Fibroblast of pulmonary artery (primary cell): ENCODE measurements around the gene RFNG.

Experiments used
- DNase-seq: peaks from one replicate; pipeline ENCODE4 v3.0.0-alpha.2; 2010; ENCODE audit warnings: low read depth
- H3K4me3 ChIP-seq: replicated peaks from 2 replicates; pipeline ENCODE4 v1.5.1; 2011; ENCODE audit warnings: low read depth, mild to moderate bottlenecking, control low read depth, low read length, moderate library complexity
- TF ChIP-seq, protein P1 (sequence below): IDR thresholded peaks from 2 replicates; pipeline ENCODE4 v1.5.1; 2011; ENCODE audit warnings: mild to moderate bottlenecking, control low read depth, low read length, inconsistent platforms; ENCODE audit errors: missing control alignments

Gene RFNG

DNA sequence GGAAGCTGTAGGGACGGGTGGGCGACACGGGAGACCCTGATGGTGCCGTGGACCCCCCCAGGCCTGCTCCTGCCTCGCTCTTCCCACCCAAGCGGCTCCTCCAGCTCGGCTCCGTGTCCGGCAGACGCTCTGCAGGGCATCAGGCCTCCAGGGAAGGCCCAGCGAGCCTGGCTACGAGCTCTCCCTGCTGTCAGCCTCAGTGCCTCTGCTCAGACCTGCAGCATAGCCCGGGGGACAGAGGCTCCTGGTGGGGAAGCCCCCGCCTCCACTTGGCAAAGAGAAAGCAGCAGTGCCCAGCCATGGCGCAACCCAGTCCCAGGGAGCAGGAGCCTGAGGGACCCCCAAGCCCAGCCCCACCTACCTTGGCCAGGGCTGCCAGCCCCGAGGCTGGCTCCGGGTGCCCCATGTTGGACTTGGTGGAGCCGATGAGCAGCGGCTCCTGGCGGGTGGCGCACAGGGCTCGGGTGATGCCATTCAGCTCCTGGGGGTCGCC, 40.5 kb upstream of the RFNG start:
- TF ChIP-seq, protein P1, sequence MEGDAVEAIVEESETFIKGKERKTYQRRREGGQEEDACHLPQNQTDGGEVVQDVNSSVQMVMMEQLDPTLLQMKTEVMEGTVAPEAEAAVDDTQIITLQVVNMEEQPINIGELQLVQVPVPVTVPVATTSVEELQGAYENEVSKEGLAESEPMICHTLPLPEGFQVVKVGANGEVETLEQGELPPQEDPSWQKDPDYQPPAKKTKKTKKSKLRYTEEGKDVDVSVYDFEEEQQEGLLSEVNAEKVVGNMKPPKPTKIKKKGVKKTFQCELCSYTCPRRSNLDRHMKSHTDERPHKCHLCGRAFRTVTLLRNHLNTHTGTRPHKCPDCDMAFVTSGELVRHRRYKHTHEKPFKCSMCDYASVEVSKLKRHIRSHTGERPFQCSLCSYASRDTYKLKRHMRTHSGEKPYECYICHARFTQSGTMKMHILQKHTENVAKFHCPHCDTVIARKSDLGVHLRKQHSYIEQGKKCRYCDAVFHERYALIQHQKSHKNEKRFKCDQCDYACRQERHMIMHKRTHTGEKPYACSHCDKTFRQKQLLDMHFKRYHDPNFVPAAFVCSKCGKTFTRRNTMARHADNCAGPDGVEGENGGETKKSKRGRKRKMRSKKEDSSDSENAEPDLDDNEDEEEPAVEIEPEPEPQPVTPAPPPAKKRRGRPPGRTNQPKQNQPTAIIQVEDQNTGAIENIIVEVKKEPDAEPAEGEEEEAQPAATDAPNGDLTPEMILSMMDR: no peak
- no peak for DNase-seq
- H3K4me3 ChIP-seq: no peak overlapping the region

DNA sequence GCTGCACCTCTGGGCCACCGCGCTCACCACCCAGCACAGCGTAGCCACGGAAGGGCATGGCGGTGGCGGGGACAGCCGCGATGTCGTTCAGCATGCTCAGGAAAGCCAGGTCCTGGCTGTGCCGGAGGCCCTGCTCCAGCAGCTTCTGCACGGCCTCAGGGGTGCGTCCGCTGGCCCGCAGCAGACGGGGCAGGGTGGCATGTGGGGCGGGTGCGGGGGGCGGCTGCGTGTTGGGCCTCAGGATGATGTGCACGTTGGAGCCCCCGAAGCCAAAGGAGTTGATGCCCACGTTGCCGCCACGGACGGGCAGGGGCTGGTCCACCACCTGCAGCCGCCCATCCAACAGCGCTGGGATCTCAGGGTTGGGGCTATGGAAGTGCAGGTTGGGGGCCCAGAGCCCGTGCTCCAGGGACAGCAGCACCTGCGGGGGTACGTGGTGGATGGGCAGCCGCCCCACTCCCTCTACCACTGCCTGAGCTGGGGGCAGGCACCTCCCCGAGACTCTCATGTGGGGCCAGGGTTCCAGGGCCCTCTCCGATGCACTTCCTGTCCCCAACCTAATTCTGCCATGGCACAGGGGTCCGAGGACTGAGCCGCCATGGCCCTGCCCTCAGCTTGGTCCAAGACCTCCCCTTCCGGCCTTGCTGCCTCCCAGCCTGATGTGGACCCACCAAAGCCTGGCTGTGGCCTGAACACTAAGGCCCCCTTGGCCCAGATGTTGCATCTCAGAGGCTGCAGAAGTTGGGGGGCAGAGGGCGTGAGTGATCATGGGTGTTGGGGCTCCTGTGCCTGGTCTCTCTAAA, 39.9 kb upstream of the RFNG start:
- TF ChIP-seq, protein P1: no peak
- DNase-seq: no peak
- H3K4me3 ChIP-seq: no peak overlapping the region

DNA sequence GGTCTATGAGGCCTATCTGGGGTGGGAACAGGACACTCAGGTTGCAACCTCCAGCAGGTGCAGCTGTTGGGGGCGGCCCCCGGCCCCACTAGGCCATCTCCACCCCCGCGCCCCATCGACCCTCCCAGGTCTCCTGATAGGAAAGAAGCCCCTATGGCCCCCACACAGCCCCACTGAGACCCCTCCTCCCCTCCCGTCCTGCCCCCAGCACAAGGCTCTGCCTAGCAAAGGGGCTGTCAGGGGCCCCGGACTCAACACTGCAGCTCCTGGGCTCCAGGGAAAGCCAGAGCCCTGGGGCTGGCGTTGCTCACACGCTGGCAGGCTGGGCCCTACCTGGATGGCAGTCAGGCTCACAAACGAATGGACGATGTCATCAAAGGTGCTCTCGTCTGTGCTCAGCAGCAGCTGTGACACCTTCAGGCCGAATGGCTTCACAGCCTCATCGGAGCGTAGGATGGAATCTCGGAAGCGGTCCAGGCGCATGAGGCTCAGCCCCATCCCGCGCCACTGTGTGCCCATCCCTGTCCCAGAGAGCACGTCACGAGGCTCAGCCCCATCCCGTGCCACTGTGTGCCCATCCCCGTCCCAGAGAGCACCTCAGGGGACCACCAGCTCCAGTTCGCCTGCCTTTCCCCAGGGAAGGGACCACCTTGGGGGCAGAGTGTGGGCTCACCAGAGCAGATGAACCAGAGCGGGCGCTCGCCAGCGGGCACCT, 39.1 kb upstream of the RFNG start:
- DNase-seq: no peak
- no peak overlapping the region for H3K4me3 ChIP-seq
- TF ChIP-seq, protein P1: no peak

DNA sequence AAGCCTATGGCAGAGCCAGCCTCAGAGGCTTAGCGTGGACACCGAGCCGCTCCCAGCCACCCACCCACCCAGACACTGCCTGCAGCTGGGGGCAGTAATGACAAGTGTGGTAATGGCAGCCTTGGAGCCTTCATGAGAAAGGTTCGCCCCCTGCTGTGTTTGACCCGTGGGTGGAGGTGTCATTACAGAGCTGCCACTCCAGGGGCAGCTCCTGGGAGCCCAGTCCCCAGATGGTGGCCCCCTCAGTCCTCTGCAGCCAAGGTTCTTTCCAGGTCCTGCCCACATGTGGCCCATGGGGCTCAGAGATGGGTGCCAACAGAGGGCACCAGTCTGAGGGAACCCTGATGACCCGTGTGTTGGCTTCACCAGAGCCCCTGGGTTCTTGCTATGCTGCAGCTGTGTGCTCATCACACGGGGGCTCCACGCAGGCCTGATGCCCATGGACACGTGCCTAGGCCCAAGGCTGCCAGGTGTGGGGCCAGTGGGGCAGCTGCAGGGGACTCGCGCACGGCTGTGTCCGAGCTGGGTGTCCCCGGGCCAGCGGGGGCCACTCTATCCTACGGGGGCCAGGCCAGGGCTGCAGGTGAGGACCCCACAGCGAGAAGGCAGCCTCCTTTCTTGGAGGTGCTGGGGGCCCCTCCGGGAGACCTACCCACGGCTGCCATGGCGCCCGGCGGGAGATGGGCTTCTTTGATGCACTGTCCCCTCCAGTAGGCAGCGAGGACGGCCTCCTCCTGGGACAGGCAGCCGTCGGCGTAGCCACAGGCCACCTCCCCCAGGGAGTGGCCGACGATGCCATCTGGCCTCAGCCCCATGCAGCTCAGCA, 38.3 kb upstream of the RFNG start:
- no peak overlapping the region for H3K4me3 ChIP-seq
- DNase-seq: no peak
- TF ChIP-seq, protein P1: no peak

DNA sequence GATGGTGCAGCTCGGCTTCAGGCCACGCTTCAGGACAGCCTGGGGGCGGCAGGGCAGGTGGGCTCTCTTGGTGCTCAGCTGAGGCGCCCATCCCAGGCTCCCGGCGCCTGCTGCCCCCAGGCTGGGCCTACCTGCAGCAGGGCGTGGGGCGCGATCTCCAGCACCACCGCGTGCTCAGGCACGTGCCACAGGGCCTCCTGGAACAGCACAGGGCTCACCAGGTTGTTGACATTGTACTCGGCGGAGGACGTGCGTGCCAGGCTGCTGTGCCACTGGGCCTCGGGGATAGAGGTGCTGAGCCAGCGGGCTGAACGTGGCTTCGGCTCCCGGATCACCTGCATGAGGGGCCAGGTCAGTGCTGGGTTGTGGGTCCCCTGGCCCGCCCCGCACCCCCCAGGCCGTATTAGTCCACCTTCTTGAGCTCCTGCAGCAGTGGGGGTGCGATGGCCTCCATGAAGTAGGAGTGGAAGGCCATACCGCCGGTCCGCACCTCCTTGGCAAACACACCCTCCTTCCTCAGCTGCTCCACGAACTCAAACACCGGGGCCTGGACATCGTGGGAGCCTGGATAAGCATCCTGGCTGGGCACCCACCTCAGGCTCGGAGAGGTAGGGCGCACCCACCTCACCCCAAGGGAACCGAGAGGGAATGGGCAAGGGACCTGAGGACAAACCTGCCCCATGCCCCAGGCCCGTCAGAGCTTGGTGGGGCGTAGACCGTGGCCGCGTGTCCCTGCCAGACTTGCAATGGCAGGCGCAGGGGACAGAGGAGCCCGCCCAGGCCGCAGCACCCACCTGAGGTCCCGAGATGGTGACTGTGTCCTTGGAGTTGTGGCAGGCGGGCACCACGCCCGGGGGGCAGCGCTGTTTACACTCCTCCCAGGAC, 37.5 kb upstream of the RFNG start:
- DNase-seq: no peak
- TF ChIP-seq, protein P1: no peak
- no peak overlapping the region for H3K4me3 ChIP-seq
